Measurements from ENCODE around the gene PHKA1.

Gene PHKA1

DNA sequence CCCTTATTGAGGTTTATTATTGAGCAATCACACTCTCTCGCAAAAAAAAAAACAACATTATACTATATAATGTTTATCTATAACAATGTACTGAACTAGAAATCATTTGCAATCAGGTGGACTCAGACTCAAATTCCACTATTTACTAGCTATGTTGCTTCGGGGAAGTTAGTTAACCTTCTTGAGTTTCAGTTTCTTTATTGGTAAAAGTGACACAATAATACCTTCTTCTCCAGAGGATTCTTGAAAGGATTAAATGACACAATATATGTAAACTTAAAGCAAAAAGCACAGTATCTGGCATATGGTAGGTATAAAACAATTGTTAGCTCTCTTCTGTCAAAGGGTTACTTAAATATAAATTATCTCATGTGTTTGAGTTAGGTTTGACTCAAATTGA is 110.0 kb downstream of the PHKA1 start:
- TF ChIP-seq SIN3A (IDR thresholded peaks at IDR 0.05; ENCODE audit: borderline replicate concordance, insufficient read depth, low read length): no peak
- no peak for TF ChIP-seq TAF1 (IDR thresholded peaks at IDR 0.05; ENCODE audit: borderline replicate concordance, insufficient read depth, low read length)
- TF ChIP-seq FOXP2 (optimal IDR thresholded peaks at IDR 0.05; ENCODE audit: borderline replicate concordance, extremely low read depth, extremely low read length, insufficient read depth): no peak
- TF ChIP-seq POLR2AphosphoS5 (IDR thresholded peaks at IDR 0.05; ENCODE audit: low read depth, low read length): no peak
- TF ChIP-seq, protein P1, sequence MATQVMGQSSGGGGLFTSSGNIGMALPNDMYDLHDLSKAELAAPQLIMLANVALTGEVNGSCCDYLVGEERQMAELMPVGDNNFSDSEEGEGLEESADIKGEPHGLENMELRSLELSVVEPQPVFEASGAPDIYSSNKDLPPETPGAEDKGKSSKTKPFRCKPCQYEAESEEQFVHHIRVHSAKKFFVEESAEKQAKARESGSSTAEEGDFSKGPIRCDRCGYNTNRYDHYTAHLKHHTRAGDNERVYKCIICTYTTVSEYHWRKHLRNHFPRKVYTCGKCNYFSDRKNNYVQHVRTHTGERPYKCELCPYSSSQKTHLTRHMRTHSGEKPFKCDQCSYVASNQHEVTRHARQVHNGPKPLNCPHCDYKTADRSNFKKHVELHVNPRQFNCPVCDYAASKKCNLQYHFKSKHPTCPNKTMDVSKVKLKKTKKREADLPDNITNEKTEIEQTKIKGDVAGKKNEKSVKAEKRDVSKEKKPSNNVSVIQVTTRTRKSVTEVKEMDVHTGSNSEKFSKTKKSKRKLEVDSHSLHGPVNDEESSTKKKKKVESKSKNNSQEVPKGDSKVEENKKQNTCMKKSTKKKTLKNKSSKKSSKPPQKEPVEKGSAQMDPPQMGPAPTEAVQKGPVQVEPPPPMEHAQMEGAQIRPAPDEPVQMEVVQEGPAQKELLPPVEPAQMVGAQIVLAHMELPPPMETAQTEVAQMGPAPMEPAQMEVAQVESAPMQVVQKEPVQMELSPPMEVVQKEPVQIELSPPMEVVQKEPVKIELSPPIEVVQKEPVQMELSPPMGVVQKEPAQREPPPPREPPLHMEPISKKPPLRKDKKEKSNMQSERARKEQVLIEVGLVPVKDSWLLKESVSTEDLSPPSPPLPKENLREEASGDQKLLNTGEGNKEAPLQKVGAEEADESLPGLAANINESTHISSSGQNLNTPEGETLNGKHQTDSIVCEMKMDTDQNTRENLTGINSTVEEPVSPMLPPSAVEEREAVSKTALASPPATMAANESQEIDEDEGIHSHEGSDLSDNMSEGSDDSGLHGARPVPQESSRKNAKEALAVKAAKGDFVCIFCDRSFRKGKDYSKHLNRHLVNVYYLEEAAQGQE (IDR thresholded peaks at IDR 0.05; ENCODE audit: insufficient read depth in 1 of 2, low read depth in 2 of 2, low read length in 2 of 2): no peak

DNA sequence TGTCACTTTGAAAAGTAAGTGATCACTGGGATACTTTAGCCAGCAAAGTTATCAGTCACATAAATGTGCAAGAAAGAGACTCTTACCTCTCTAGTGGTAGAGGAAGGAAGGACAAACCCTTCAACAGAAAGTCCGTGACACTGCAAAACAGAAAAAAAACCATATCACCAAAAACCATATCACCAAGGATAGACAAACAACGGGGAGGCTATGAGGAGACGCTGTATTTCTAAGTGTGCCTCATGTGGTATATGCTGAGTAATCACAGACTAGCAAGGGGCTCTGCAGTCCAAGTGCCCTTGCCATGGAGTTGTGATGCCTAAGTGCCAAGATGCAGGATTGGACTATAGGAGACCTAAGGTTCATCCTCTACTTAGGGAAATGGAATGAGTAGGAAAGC is 129.9 kb downstream of the PHKA1 start:
- TF ChIP-seq FOXP2 (optimal IDR thresholded peaks at IDR 0.05; ENCODE audit: borderline replicate concordance, extremely low read depth, extremely low read length, insufficient read depth): no peak
- TF ChIP-seq POLR2AphosphoS5 (IDR thresholded peaks at IDR 0.05; ENCODE audit: low read depth, low read length): no peak
- TF ChIP-seq TAF1 (IDR thresholded peaks at IDR 0.05; ENCODE audit: borderline replicate concordance, insufficient read depth, low read length): no peak
- TF ChIP-seq, protein P1 (IDR thresholded peaks at IDR 0.05; ENCODE audit: insufficient read depth in 1 of 2, low read depth in 2 of 2, low read length in 2 of 2): no peak
- no peak for TF ChIP-seq SIN3A (IDR thresholded peaks at IDR 0.05; ENCODE audit: borderline replicate concordance, insufficient read depth, low read length)

DNA sequence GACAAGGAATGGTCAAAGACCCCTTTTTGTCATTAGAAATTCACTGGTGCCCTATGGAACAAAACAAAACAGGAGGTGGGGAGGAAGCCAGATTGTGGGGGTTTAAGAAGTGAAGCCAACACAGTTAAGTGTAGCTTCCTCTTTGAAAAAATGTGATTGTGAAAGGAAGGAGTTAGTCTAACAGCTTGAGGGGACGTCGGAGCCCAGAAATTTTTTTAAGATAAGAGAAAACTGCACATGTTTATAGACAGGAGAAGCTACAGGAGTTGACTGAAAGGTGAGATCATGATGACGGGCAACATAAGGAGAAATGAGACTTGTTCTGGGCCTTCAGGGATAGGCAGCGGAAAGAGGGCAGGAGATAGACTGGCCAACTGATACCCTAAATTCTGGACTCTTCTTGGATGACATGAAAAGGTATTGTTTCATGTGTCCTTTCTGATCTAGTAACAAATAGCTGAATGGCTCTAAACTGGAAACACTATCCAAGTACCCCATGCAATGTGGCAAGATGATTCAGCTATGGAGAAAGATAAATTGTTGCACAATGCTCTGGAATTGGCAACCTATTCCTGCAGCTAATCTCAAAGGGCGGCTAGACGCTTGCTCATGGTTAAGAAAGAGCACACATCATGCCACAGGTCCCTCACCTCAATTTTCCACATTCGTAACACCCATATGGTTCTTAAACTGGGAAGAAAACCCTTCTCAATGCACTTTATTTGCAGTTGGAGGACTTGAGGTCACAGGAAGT is 137.8 kb downstream of the PHKA1 start:
- TF ChIP-seq FOXP2 (optimal IDR thresholded peaks at IDR 0.05; ENCODE audit: borderline replicate concordance, extremely low read depth, extremely low read length, insufficient read depth) (no peak), POLR2AphosphoS5 (IDR thresholded peaks at IDR 0.05; ENCODE audit: low read depth, low read length) (no peak), TAF1 (IDR thresholded peaks at IDR 0.05; ENCODE audit: borderline replicate concordance, insufficient read depth, low read length) (no peak), SIN3A (IDR thresholded peaks at IDR 0.05; ENCODE audit: borderline replicate concordance, insufficient read depth, low read length) (no peak)
- TF ChIP-seq, protein P1 (IDR thresholded peaks at IDR 0.05; ENCODE audit: insufficient read depth in 1 of 2, low read depth in 2 of 2, low read length in 2 of 2): no peak

DNA sequence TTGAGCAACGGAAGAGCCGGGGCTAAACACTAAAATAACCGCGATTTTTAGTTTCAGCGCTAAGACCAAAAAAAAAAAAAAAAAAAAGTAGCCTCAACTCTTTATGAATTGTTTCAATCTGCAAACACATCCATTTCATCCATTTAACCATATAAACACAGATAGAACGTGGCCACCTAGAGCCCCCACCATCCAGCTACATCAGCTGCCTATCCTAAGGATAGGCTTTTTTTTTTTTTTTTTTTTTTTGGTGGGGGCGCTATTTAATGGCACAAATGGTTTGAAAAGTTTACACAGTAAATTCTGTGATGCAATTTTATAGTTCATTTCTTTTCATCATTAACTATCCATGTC is 141.0 kb downstream of the PHKA1 start:
- TF ChIP-seq FOXP2 (optimal IDR thresholded peaks at IDR 0.05; ENCODE audit: borderline replicate concordance, extremely low read depth, extremely low read length, insufficient read depth) (no peak), TAF1 (IDR thresholded peaks at IDR 0.05; ENCODE audit: borderline replicate concordance, insufficient read depth, low read length) (no peak), SIN3A (IDR thresholded peaks at IDR 0.05; ENCODE audit: borderline replicate concordance, insufficient read depth, low read length) (no peak), POLR2AphosphoS5 (IDR thresholded peaks at IDR 0.05; ENCODE audit: low read depth, low read length) (no peak)
- TF ChIP-seq, protein P1 (IDR thresholded peaks at IDR 0.05; ENCODE audit: insufficient read depth in 1 of 2, low read depth in 2 of 2, low read length in 2 of 2): no peak

All from PFSK-1 (cell line).